HG02938 (cell line): Measurements from ENCODE around the gene PTGDR2.

ENCODE experiments used
- ATAC-seq: cut with Tn5 transposase; IDR thresholded peaks from one replicate; pipeline ENCODE4 v1.9.1; 2021; ENCODE audit warnings: mild to moderate bottlenecking, moderate library complexity; ENCODE audit not compliant: unreplicated experiment

PTGDR2 gene

GRCh38 chr11:60874421-60875365 lies 18.9 kb upstream of the PTGDR2 start:
- no peak for ATAC-seq

DNA sequence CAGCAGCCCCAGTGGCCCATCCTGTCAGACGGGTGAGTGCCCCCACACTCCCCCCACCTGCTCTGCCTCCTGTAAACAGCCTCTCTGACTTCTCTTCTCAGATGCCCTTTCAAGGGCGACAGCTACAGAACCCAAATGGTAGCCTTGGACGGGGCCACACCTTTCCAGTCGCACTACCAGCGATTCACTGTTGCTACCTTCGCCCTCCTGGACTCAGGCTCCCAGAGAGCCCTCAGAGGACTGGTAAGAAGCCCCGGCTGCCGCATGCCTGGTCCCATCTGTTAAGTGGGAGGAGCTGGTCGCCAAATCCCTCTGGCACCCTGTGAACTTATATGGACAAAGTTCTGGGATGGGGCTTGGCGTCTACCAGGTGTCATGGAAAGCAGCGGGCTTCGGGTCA lies 17.8 kb upstream of the PTGDR2 start:
- ATAC-seq, result no peak

GRCh38 chr11:60872961-60873524 lies 17.3 kb upstream of the PTGDR2 start:
- ATAC-seq, result no peak

GRCh38 chr11:60872124-60872960 lies 16.6 kb upstream of the PTGDR2 start:
- ATAC-seq, result no peak

DNA sequence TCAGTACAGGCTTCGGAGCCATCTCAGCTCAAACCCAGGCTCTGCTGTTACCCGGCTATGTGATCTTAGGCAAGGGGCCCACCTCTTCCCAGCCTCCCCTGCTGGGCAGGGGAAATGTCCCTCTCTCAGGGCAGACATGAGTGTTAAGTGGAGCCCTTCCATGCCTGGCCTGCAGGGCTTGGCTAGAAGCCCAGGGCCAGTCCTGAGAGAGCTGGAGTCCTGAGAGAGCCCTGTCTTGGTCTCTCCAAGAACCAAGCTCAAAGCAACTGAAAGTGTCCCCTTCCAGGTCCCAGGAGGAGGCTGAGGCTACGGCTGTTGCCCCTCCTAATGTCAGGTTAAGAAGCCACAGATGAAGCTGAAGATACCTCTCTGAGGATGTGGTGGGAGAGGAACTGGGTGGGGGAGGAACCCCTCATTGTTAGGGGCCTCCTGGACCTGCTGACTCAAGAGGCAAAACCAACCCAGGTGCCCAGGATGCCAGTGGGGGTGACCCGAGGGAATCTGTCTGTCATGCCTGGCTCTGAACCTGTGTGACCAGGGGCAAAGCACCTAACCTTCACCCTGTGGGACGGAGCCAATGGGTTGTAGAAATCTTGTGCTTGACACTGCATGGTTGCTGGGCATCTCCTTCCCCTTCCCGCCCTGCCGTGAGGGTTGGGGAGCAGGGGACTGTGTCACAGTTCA lies 15.8 kb upstream of the PTGDR2 start:
- ATAC-seq, result no peak

DNA sequence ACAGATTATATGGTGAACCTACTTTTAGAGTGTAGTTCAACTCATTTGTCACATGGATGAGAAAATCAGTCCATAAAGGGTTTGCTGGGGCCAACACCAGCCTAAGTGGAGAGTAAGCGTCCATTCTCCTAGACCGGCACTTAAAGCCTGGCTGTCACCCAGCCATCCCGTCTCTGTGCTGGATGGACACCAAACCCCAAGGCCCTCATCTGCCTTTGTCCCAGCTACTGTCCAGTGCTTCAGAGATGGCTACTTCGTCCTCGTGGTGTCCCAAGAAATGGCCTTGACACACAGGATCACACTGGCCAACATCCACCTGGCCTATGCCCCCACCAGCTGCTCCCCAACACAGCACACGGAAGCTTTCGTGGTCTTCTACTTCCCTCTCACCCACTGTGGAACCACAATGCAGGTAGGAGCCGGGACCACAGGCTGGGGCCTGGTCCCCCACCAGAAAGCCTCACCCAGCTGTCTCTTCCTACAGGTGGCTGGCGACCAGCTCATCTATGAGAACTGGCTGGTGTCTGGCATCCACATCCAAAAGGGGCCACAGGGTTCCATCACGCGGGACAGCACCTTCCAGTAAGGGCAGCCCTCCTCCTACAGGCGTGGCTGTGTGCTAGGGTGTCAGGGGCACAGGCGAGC lies 15.1 kb upstream of the PTGDR2 start:
- no peak for ATAC-seq

GRCh38 chr11:60870276-60870675 lies 14.5 kb upstream of the PTGDR2 start:
- no peak for ATAC-seq

DNA sequence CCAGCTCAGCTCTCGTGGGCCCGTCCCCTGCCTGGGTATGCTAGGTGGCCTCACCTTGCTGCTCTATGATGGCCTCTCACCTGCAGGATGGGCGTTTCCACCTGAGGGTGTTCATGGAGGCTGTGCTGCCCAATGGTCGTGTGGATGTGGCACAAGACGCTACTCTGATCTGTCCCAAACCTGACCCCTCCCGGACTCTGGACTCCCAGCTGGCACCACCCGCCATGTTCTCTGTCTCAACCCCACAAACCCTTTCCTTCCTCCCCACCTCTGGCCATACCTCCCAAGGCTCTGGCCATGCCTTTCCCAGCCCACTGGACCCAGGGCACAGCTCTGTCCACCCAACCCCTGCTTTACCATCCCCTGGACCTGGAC lies 13.7 kb upstream of the PTGDR2 start:
- no peak for ATAC-seq

GRCh38 chr11:60868682-60869450 lies 13.1 kb upstream of the PTGDR2 start:
- ATAC-seq, result no peak

- no peak for ATAC-seq
Observed at GRCh38 chr11:60867871-60868681, 12.3 kb upstream of the PTGDR2 start.

DNA sequence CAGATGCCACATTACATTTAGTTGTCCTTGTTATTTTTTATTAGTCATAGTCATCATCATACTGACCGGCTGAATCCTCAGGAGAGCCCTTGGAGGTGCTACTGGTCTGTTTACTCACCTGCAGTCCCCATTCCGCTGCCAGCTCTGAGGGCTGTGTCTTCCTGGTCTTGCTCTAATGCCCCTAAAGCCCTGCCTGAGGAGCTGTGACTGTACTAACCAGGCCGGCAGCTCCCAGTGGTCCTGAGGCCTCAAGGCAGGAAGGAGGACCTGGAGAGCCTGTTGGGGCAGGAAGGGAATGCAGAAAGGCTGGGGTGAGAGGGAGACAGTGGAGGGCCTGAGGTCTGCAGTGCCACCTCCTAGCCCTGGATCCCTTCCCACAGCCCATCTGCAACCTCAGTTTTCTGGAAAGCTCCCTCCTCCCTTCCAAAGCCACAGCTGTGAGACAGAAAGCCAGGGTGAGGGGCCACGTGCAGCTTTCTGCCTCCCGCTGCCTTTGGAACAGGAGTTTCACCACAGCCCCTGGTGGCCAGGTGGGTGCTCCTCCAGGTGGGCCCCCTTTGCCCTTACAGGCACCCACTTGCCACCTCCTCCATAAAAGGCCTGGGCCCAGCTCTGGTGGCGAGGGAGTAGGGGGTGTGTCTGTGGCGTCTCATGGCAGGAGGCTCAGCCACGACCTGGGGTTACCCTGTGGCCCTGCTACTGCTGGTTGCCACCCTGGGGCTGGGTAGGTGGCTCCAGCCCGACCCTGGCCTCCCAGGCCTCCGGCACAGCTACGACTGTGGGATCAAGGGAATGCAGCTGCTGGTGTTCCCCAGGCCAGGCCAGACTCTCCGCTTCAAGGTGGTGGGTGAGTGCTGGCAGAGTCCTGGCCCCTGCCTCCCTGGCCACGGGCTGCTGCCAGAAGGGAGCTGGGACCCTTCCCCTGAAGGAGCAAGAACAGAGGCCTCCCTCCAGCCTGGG lies 11.4 kb upstream of the PTGDR2 start, which contains the start of gene ZP1:
ZP1 (plus strand) TSS at position 632 of the 960 bp plus-strand sequence; CDS start at position 652, 20 bp downstream.
- ATAC-seq, result no peak

DNA sequence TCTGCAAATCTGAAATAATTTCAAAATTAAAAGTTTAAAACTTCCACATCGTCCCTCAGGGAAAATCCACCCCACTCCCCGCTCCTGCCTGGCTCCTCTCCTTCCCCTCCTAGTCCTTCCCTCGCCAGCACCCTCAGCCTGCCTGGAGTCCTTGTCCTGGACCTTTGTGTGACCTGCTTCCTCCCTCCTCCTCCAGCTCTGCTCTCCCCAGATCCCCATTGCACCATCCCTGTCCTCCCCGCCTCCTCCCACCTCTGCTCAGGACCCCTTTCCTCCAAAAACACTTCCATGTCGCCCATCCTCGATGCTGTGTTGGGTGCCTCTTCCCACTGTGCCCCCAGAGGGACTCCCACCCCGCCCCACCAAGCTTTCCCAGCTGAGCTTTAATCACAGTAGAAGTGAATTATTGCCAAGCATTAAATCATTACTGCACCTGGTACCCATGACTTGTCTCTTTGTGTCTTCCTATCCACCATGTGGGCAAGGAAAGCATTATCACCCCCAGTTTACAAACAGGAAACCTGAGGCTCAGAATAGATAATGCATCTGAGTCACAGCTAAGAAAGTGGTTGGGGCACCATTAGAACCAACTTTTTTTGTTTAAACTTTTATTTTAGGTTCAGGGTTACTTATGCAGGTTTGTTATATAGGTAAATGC lies 9.2 kb upstream of the PTGDR2 start:
- ATAC-seq, result no peak

DNA sequence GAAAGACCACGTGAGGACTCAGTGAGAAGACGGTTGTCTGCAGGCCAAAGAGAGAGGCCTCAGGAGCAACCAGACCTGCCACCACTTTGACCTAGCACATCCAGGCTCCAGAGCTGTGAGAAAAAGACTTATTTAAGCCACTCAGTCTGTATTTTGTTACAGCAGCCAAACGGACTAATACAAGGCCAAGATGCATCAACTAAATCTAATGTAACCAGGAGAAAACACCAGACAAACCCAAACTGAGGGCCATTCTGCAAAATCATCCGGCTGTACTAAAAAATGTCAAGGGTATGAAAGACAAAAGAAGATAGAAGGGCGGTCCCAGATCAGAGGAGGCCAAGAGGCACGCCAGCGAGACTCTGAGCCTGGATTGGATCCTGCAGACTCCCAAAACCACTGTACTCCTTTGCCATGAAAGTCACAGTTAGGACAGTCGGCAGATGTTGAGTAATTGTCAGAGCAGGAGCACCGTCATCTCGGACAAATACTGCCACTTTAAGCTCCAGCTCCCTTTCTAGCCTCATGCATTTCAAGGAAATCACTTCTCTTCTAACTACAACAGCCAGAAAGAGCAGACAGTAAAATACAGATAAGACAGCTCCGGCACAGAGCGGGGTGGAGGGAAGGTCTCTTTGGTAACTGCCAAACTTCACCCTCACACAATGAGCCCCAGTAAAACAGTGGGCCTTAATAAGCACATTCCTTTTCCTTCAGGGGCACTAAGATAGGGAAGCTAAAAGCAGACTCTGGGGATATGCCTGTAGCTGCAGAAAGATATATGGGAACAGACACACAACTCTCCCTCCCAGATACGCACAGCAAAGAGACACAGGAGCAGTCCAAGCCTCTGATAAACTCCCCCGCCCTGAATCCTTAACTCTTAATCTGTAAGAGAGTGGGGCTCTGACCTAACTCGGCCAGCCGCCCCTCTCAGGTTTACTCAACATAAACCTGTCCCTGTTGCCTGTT lies 8.1 kb upstream of the PTGDR2 start:
- no peak for ATAC-seq

DNA sequence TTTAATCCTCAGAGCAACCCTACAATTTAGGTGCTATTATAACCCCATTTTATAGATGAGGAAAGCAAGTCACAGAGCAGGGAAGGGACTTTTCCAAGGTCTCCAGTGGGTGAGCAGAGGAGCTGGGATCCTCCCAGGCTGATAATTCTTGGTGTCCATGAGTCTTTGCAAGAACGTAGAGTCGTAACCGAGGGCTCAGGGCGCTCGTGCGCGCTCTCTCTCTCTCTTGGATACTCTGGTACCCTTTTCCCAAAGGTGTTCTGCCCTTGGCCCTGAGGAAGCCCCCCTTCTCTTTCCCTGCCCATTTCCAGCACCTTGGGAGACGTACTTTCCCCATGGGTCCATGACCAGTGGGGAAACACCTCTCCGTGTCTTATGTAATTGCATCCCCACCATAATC lies 6.4 kb upstream of the PTGDR2 start:
- ATAC-seq, result no peak

DNA sequence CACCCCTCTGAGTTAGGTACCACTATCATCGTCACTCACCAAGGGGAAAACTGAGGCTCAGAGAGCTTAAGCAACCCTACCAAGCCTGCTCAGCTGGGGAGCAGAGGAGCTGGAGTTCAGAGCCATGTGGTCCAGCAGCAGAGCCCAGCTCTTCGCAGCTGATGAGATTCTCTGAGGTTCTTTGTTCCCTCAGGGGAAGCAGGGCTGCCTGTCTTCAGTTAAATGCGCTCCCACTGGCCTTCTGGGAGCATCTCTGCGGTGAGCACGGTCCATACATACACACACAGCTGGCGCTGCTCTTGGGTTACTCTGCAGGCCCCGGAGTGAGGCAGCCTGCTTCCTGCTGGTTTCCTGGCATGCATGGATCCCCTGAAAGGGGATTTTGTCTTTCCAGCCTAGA lies 5.2 kb upstream of the PTGDR2 start:
- ATAC-seq, result no peak
